CD4-positive, CD25-positive, alpha-beta regulatory T cell (primary cell): ENCODE results near the gene FMN2. TPM values are rescaled to one million over a fixed set of nuclear protein-coding genes. Genes with fewer than 3 reads are reported as not detected.

Source experiments
- ATAC-seq, 2 donors: fragments of 150-1000 bp; cut with Tn5 transposase; one replicate each; pipeline ENCODE4 v1.10.0; 2021; ENCODE audit warnings: low read depth in 2 of 2, moderate number of reproducible peaks in 2 of 2, moderate library complexity in 1 of 2
- DNase-seq, 3 donors: peaks; one replicate each; pipeline versions ENCODE4 v3.0.0 to v3.0.0-alpha.2; 2012 to 2022; ENCODE audit warnings: mixed read lengths in 1 of 3
- H3K27ac ChIP-seq: one replicate; pipeline ENCODE4 v1.7.0; 2013; ENCODE audit warnings: mild to moderate bottlenecking, low read length; ENCODE audit not compliant: insufficient read depth, poor library complexity, severe bottlenecking
- H3K27me3 ChIP-seq: one replicate; pipeline ENCODE4 v1.7.0; 2013; ENCODE audit warnings: low read length; ENCODE audit not compliant: control insufficient read depth, insufficient read depth
- H3K36me3 ChIP-seq: one replicate; pipeline ENCODE4 v1.7.0; 2013; ENCODE audit warnings: mild to moderate bottlenecking, low read length, moderate library complexity; ENCODE audit not compliant: control insufficient read depth, insufficient read depth
- H3K4me1 ChIP-seq: 2 replicates; pipeline ENCODE4 v1.7.0; 2013; ENCODE audit warnings: mild to moderate bottlenecking, low read length; ENCODE audit not compliant: insufficient read depth, control insufficient read depth, poor library complexity, severe bottlenecking
- H3K4me3 ChIP-seq: one replicate; pipeline ENCODE4 v1.7.0; 2013; ENCODE audit warnings: low read depth, mild to moderate bottlenecking, low read length, moderate library complexity
- H3K9me3 ChIP-seq, 2 experiments: 1 replicate in 1 of 2; 2 replicates in 1 of 2; pipeline ENCODE4 v1.7.0; 2013; ENCODE audit warnings: low read length in 2 of 2, mild to moderate bottlenecking in 1 of 2, moderate library complexity in 1 of 2; ENCODE audit not compliant: control insufficient read depth in 2 of 2
- H3K27ac Mint-ChIP-seq, 3 donors: one replicate each; pipeline ENCODE4 v1.8.0; 2020 to 2022; ENCODE audit warnings: mild to moderate bottlenecking in 3 of 3, mixed read lengths in 3 of 3, moderate library complexity in 2 of 3
- H3K27me3 Mint-ChIP-seq: one replicate; pipeline ENCODE4 v1.8.0; 2022; ENCODE audit warnings: mild to moderate bottlenecking, mixed read lengths
- H3K36me3 Mint-ChIP-seq: one replicate; pipeline ENCODE4 v1.8.0; 2020; ENCODE audit warnings: mixed read lengths
- H3K4me1 Mint-ChIP-seq, 4 donors: one replicate each; pipeline ENCODE4 v1.8.0; 2020 to 2022; ENCODE audit warnings: mixed read lengths in 4 of 4, mild to moderate bottlenecking in 1 of 4
- H3K4me3 Mint-ChIP-seq, 4 donors: one replicate each; pipeline ENCODE4 v1.8.0; 2020 to 2022; ENCODE audit warnings: mild to moderate bottlenecking in 4 of 4, mixed read lengths in 4 of 4, moderate library complexity in 3 of 4
- H3K9me3 Mint-ChIP-seq, 7 donors: one replicate each; pipeline ENCODE4 v1.8.0; 2020 to 2022; ENCODE audit warnings: mixed read lengths in 7 of 7, mild to moderate bottlenecking in 3 of 7, moderate library complexity in 2 of 7
- polyA plus RNA-seq, 4 donors: library from polyadenylated mRNA; unstranded; fragments of 300-500 nt; fragmentation: Illumina TruSeq; gene quantifications; one replicate each; pipeline ENCODE4 v1.2.3, GENCODE V29; 2021
- total RNA-seq: library from RNA; stranded (reverse); gene quantifications from one replicate; pipeline ENCODE4 v1.2.3, GENCODE V29; 2022

The FMN2 gene
- total and polyA plus RNA-seq, 5 donors from 2014 or later, result not detected

- H3K36me3 ChIP-seq, result no peaks in the 10 kb centered on the region
- Mint-ChIP-seq H3K36me3 (no peaks in the 10 kb centered on the region), H3K4me1 (no peaks in the 10 kb centered on the region), H3K27ac (no peak overlapping the region), H3K9me3 (peaks cover 0 to 5% (median 0%) of the 10 kb centered on the region in 7 donors), H3K27me3 (peaks cover 12% of the 10 kb centered on the region), H3K4me3 (no peak overlapping the region)
- no peak for ATAC-seq
- H3K4me1 ChIP-seq, result no peaks in the 10 kb centered on the region
- no peaks in the 10 kb centered on the region for H3K9me3 ChIP-seq
- H3K27ac ChIP-seq, result no peak overlapping the region
- DNase-seq, result no peak
- H3K27me3 ChIP-seq, result no peaks in the 10 kb centered on the region
- H3K4me3 ChIP-seq, result no peak overlapping the region
Observed at GRCh38 chr1:240099748-240100147, 8.1 kb downstream of the FMN2 start.

GRCh38 chr1:240100371-240100934, 8.8 kb downstream of the FMN2 start:
- Mint-ChIP-seq H3K27me3 (peaks cover 5% of the 10 kb centered on the region), H3K36me3 (no peaks in the 10 kb centered on the region), H3K4me3 (no peak overlapping the region), H3K4me1 (no peaks in the 10 kb centered on the region), H3K9me3 (peaks cover 0 to 5% (median 0%) of the 10 kb centered on the region in 7 donors), H3K27ac (no peak overlapping the region)
- no peaks in the 10 kb centered on the region for H3K4me1 ChIP-seq
- no peaks in the 10 kb centered on the region for H3K36me3 ChIP-seq
- DNase-seq, result no peak
- H3K27me3 ChIP-seq, result no peaks in the 10 kb centered on the region
- H3K27ac ChIP-seq, result no peak overlapping the region
- ATAC-seq, result no peak
- no peaks in the 10 kb centered on the region for H3K9me3 ChIP-seq
- no peak overlapping the region for H3K4me3 ChIP-seq

- DNase-seq, result no peak
- H3K9me3 Mint-ChIP-seq, result peaks cover 0 to 5% (median 0%) of the 10 kb centered on the region in 7 donors
- H3K36me3 Mint-ChIP-seq, result no peaks in the 10 kb centered on the region
- H3K4me1 Mint-ChIP-seq, result no peaks in the 10 kb centered on the region
- H3K27ac Mint-ChIP-seq, result no peak overlapping the region
- Histone ChIP-seq H3K27me3 (no peaks in the 10 kb centered on the region), H3K9me3 (no peaks in the 10 kb centered on the region), H3K4me1 (no peaks in the 10 kb centered on the region), H3K4me3 (no peak overlapping the region), H3K36me3 (no peaks in the 10 kb centered on the region), H3K27ac (no peak overlapping the region)
- no peaks in the 10 kb centered on the region for H3K27me3 Mint-ChIP-seq
- no peak overlapping the region for H3K4me3 Mint-ChIP-seq
- ATAC-seq, result no peak
Observed at GRCh38 chr1:240101306-240101705, 9.6 kb downstream of the FMN2 start.

GRCh38 chr1:240101737-240102136, 10.1 kb downstream of the FMN2 start:
- Mint-ChIP-seq H3K27me3 (no peaks in the 10 kb centered on the region), H3K4me3 (no peak overlapping the region), H3K4me1 (no peaks in the 10 kb centered on the region), H3K9me3 (peaks cover 0 to 3% (median 0%) of the 10 kb centered on the region in 7 donors), H3K27ac (no peak overlapping the region), H3K36me3 (no peaks in the 10 kb centered on the region)
- no peak for DNase-seq
- Histone ChIP-seq H3K4me1 (no peaks in the 10 kb centered on the region), H3K27me3 (no peaks in the 10 kb centered on the region), H3K27ac (no peak overlapping the region), H3K4me3 (no peak overlapping the region), H3K9me3 (no peaks in the 10 kb centered on the region), H3K36me3 (no peaks in the 10 kb centered on the region)
- no peak for ATAC-seq

GRCh38 chr1:240104672-240105071, 13.0 kb downstream of the FMN2 start:
- no peaks in the 10 kb centered on the region for H3K36me3 Mint-ChIP-seq
- H3K27ac Mint-ChIP-seq, result no peak overlapping the region
- Histone ChIP-seq H3K9me3 (no peaks in the 10 kb centered on the region), H3K27me3 (no peaks in the 10 kb centered on the region), H3K36me3 (no peaks in the 10 kb centered on the region), H3K27ac (no peak overlapping the region), H3K4me3 (no peak overlapping the region), H3K4me1 (no peaks in the 10 kb centered on the region)
- DNase-seq (no peak), ATAC-seq (no peak)
- H3K4me3 Mint-ChIP-seq, result no peak overlapping the region
- H3K9me3 Mint-ChIP-seq, result peaks cover 0 to 5% (median 0%) of the 10 kb centered on the region in 7 donors
- no peaks in the 10 kb centered on the region for H3K27me3 Mint-ChIP-seq
- no peaks in the 10 kb centered on the region for H3K4me1 Mint-ChIP-seq

GRCh38 chr1:240107058-240107684, 15.5 kb downstream of the FMN2 start:
- Mint-ChIP-seq H3K27ac (no peak overlapping the region), H3K4me3 (no peak overlapping the region), H3K36me3 (no peaks in the 10 kb centered on the region), H3K9me3 (peaks cover 0 to 4% (median 0%) of the 10 kb centered on the region in 7 donors), H3K4me1 (no peaks in the 10 kb centered on the region), H3K27me3 (no peaks in the 10 kb centered on the region)
- Histone ChIP-seq H3K4me1 (no peaks in the 10 kb centered on the region), H3K27me3 (no peaks in the 10 kb centered on the region), H3K4me3 (no peak overlapping the region), H3K27ac (no peak overlapping the region), H3K36me3 (no peaks in the 10 kb centered on the region), H3K9me3 (no peaks in the 10 kb centered on the region)
- DNase-seq (no peak), ATAC-seq (no peak)

GRCh38 chr1:240109130-240109529, 17.4 kb downstream of the FMN2 start:
- Mint-ChIP-seq H3K9me3 (peaks cover 0 to 6% (median 0%) of the 10 kb centered on the region in 7 donors), H3K27ac (no peak overlapping the region), H3K4me1 (no peaks in the 10 kb centered on the region), H3K27me3 (no peaks in the 10 kb centered on the region), H3K36me3 (no peaks in the 10 kb centered on the region), H3K4me3 (no peak overlapping the region)
- ATAC-seq (no peak), DNase-seq (no peak)
- Histone ChIP-seq H3K36me3 (no peaks in the 10 kb centered on the region), H3K27me3 (no peaks in the 10 kb centered on the region), H3K4me1 (no peaks in the 10 kb centered on the region), H3K27ac (no peak overlapping the region), H3K4me3 (no peak overlapping the region), H3K9me3 (no peaks in the 10 kb centered on the region)
